ENCODE data around the gene ARHGAP6.

Gene ARHGAP6

GRCh38 chrX:11444052-11444451, 221.7 kb downstream of the ARHGAP6 start:
- no peak for TF ChIP-seq CTCF (conservative IDR thresholded peaks at IDR 0.05; ENCODE audit: low read length)
- DNase-seq (ENCODE audit: low read depth): no peak
- H3K4me3 ChIP-seq (ENCODE audit: low read length): no peak overlapping the region

- no peak for DNase-seq (ENCODE audit: low read depth)
- no peak overlapping the region for H3K4me3 ChIP-seq (ENCODE audit: low read length)
- no peak for TF ChIP-seq CTCF (conservative IDR thresholded peaks at IDR 0.05; ENCODE audit: low read length)
Measured at GRCh38 chrX:11439846-11440245, 225.9 kb downstream of the ARHGAP6 start.

GRCh38 chrX:11438767-11439166, 227.0 kb downstream of the ARHGAP6 start:
- peak; percentile 72 for DNase-seq (ENCODE audit: low read depth)
- TF ChIP-seq CTCF (conservative IDR thresholded peaks at IDR 0.05; ENCODE audit: low read length): no peak
- H3K4me3 ChIP-seq (ENCODE audit: low read length): no peak overlapping the region

- H3K4me3 ChIP-seq (ENCODE audit: low read length): no peak overlapping the region
- DNase-seq (ENCODE audit: low read depth): no peak
- TF ChIP-seq CTCF (conservative IDR thresholded peaks at IDR 0.05; ENCODE audit: low read length): no peak
Measured at GRCh38 chrX:11438380-11438723, 227.4 kb downstream of the ARHGAP6 start.

- no peak for TF ChIP-seq CTCF (conservative IDR thresholded peaks at IDR 0.05; ENCODE audit: low read length)
- H3K4me3 ChIP-seq (ENCODE audit: low read length): no peak overlapping the region
- DNase-seq (ENCODE audit: low read depth): peak; percentile 84
Measured at GRCh38 chrX:11437642-11438379, 227.9 kb downstream of the ARHGAP6 start.

- no peak overlapping the region for H3K4me3 ChIP-seq (ENCODE audit: low read length)
- DNase-seq (ENCODE audit: low read depth): peak; percentile 95
- TF ChIP-seq CTCF (conservative IDR thresholded peaks at IDR 0.05; ENCODE audit: low read length): no peak
Measured at GRCh38 chrX:11435568-11435967, 230.2 kb downstream of the ARHGAP6 start.

- H3K4me3 ChIP-seq (ENCODE audit: low read length): no peak overlapping the region
- TF ChIP-seq CTCF (conservative IDR thresholded peaks at IDR 0.05; ENCODE audit: low read length): no peak
- DNase-seq (ENCODE audit: low read depth): peak; percentile 34
Measured at GRCh38 chrX:11434607-11435006, 231.1 kb downstream of the ARHGAP6 start.
